ENCODE results near the gene FAM3A. TPM values are rescaled to one million over a fixed set of nuclear protein-coding genes. Genes with fewer than 3 reads are reported as not detected.
"Not testable (repeated sequence)": the region's sequence is repeated elsewhere in the genome, so short reads cannot be mapped to it uniquely, and the experiment has no call there.

The FAM3A gene
- total RNA-seq, 1 donor from 2014 or later, result 62.5 TPM

- intact Hi-C loops (cut with micrococcal nuclease), result no loop called here
- ATAC-seq (no peak), DNase-seq (no peak)
Measured at GRCh38 chrX:154508384-154508745, 7.7 kb downstream of the FAM3A start.

GRCh38 chrX:154507673-154508383, 8.2 kb downstream of the FAM3A start:
- DNase-seq, result no peak
- no peak for ATAC-seq

GRCh38 chrX:154506483-154507332, 9.3 kb downstream of the FAM3A start:
- DNase-seq (no peak), ATAC-seq (no peak)

More at GRCh38 chrX:154507673-154508383, 8.2 kb downstream of the FAM3A start:
- intact Hi-C loops (cut with micrococcal nuclease), result no loop called here

GRCh38 chrX:154505734-154506133, 10.3 kb downstream of the FAM3A start:
- intact Hi-C loops (cut with micrococcal nuclease), result no loop called here
- DNase-seq (no peak), ATAC-seq (no peak)

More at GRCh38 chrX:154506483-154507332, 9.3 kb downstream of the FAM3A start:
- intact Hi-C loops (cut with micrococcal nuclease), result no loop called here

- intact Hi-C loops (cut with micrococcal nuclease), result no loop called here
- DNase-seq (no peak), ATAC-seq (no peak)
Measured at GRCh38 chrX:154502989-154503388, 13.0 kb downstream of the FAM3A start.

GRCh38 chrX:154502098-154502497, 13.9 kb downstream of the FAM3A start:
- intact Hi-C loops (cut with micrococcal nuclease), result no loop called here
- ATAC-seq, result no peak
- no peak for DNase-seq

- DNase-seq; ATAC-seq; intact Hi-C loops (cut with micrococcal nuclease): not testable (repeated sequence)
Measured at GRCh38 chrX:154501423-154501822, 14.6 kb downstream of the FAM3A start.

GRCh38 chrX:154496591-154497137, 19.4 kb downstream of the FAM3A start:
- intact Hi-C loops (cut with micrococcal nuclease); DNase-seq; ATAC-seq: not testable (repeated sequence)

- no peak for DNase-seq
- intact Hi-C loops (cut with micrococcal nuclease), result no loop called here
- ATAC-seq, result no peak
Measured at GRCh38 chrX:154495472-154495922, 20.5 kb downstream of the FAM3A start.

- DNase-seq (no peak), ATAC-seq (no peak)
- intact Hi-C loops (cut with micrococcal nuclease), result no loop called here
Measured at GRCh38 chrX:154494715-154495114, 21.3 kb downstream of the FAM3A start.

- ATAC-seq (peak; percentile 89), DNase-seq (peak; percentile 95)
- intact Hi-C loops (cut with micrococcal nuclease), result no loop called here
Measured at GRCh38 chrX:154490414-154491083, 25.5 kb downstream of the FAM3A start, which contains the start of gene SLC10A3. TSS of gene SLC10A3 (minus strand) at chrX:154490629. CDS start at chrX:154488940, 1,689 bp downstream.

- intact Hi-C loops (cut with micrococcal nuclease), result no loop called here
- ATAC-seq (peak; percentile 2), DNase-seq (no peak)
Measured at GRCh38 chrX:154490021-154490413, 26.0 kb downstream of the FAM3A start.

GRCh38 chrX:154489182-154489581, 26.9 kb downstream of the FAM3A start:
- intact Hi-C loops (cut with micrococcal nuclease), result no loop called here
- ATAC-seq, result no peak
- no peak for DNase-seq

GRCh38 chrX:154488336-154489075, 27.5 kb downstream of the FAM3A start:
- ATAC-seq (no peak), DNase-seq (no peak)
- intact Hi-C loops (cut with micrococcal nuclease), result no loop called here

- ATAC-seq (no peak), DNase-seq (no peak)
- intact Hi-C loops (cut with micrococcal nuclease), result no loop called here
Measured at GRCh38 chrX:154487518-154488290, 28.3 kb downstream of the FAM3A start.

GRCh38 chrX:154486396-154487207, 29.4 kb downstream of the FAM3A start, which contains the start of gene UBL4A:
TSS of gene UBL4A (minus strand) at chrX:154486615. CDS start at chrX:154486584, 31 bp downstream.
- DNase-seq, result peak; percentile 78
- intact Hi-C loops (cut with micrococcal nuclease), result no loop called here
- peak; percentile 48 for ATAC-seq

- ATAC-seq (peak; percentile 1), DNase-seq (peak; percentile 67)
- intact Hi-C loops (cut with micrococcal nuclease), result no loop called here
Measured at GRCh38 chrX:154486052-154486395, 30.0 kb downstream of the FAM3A start.

Measured in left ventricle myocardium superior (tissue), 1 donor.